Tibial artery (tissue), 4 donors: ENCODE results near the gene CNTNAP2.

ENCODE experiments used
- DNase-seq, 2 donors: peaks; one replicate each; pipeline ENCODE4 v3.0.0-alpha.2; 2019
- H3K27ac ChIP-seq, 2 donors: fragments of 200-600 bp; sonication (generic) in 1 of 2; 1 replicate in 1 of 2; 2 replicates in 1 of 2; pipeline ENCODE4 v1.5.1; 2018 to 2019; ENCODE audit warnings: mild to moderate bottlenecking in 1 of 2
- H3K27me3 ChIP-seq, 2 donors: fragments of 200-600 bp; sonication (generic) in 1 of 2; one replicate each; pipeline versions ENCODE4 v1.5.1 to v1.6.0; 2016 to 2019
- H3K36me3 ChIP-seq, 3 donors: fragments of 200-600 bp; sonication (generic) in 2 of 3; one replicate each; pipeline ENCODE4 v1.5.1; 2016 to 2019; ENCODE audit warnings: mild to moderate bottlenecking in 2 of 3
- H3K4me1 ChIP-seq, 4 donors: fragments of 200-600 bp; sonication (generic) in 2 of 4; 1 replicate in 3 of 4; 2 replicates in 1 of 4; pipeline ENCODE4 v1.5.1; 2016 to 2019
- H3K4me3 ChIP-seq, 2 donors: fragments of 200-600 bp; sonication (generic) in 1 of 2; 1 replicate in 1 of 2; 2 replicates in 1 of 2; pipeline ENCODE4 v1.5.1; 2018 to 2019; ENCODE audit warnings: mild to moderate bottlenecking in 2 of 2
- H3K9me3 ChIP-seq, 3 donors: fragments of 200-600 bp; sonication (generic) in 1 of 3; one replicate each; pipeline ENCODE4 v1.5.1; 2016 to 2019
- CTCF ChIP-seq, 2 experiments: fragments of 200-600 bp in 1 of 2; fragments of 450-650 bp in 1 of 2; IDR thresholded peaks; one replicate each; pipeline ENCODE4 v1.5.1; 2017 to 2019; ENCODE audit warnings: antibody characterized with exemption in 2 of 2, mild to moderate bottlenecking in 1 of 2, moderate library complexity in 1 of 2
- intact Hi-C: fragments of 100-400 bp; cut with DNase I; formaldehyde crosslinking; loops from one replicate; pipeline ENCODE4 v1.15.0; 2023; ENCODE audit warnings: low total_unique reads

Gene CNTNAP2

GRCh38 chr7:146401939-146402338, 285.3 kb downstream of the CNTNAP2 start:
- Histone ChIP-seq H3K9me3 (no peaks in the 10 kb centered on the region), H3K36me3 (no peaks in the 10 kb centered on the region), H3K4me1 (no peaks in the 10 kb centered on the region), H3K4me3 (no peak overlapping the region), H3K27ac (no peak overlapping the region), H3K27me3 (no peaks in the 10 kb centered on the region)
- no peak for TF ChIP-seq CTCF (IDR thresholded peaks at IDR 0.05)
- DNase-seq: no peak
- intact Hi-C loops: no loop called here

GRCh38 chr7:146405737-146406136, 289.1 kb downstream of the CNTNAP2 start:
- no peaks in the 10 kb centered on the region for H3K27me3 ChIP-seq
- H3K4me1 ChIP-seq: no peaks in the 10 kb centered on the region
- H3K27ac ChIP-seq: no peak overlapping the region
- no peaks in the 10 kb centered on the region for H3K36me3 ChIP-seq
- TF ChIP-seq CTCF (IDR thresholded peaks at IDR 0.05): no peak
- DNase-seq: no peak
- intact Hi-C loops: no loop called here
- H3K4me3 ChIP-seq: no peak overlapping the region
- H3K9me3 ChIP-seq: no peaks in the 10 kb centered on the region

GRCh38 chr7:146411975-146412374, 295.4 kb downstream of the CNTNAP2 start:
- no peaks in the 10 kb centered on the region for H3K27me3 ChIP-seq
- H3K4me3 ChIP-seq: no peak overlapping the region
- H3K36me3 ChIP-seq: no peaks in the 10 kb centered on the region
- intact Hi-C loops: no loop called here
- TF ChIP-seq CTCF (IDR thresholded peaks at IDR 0.05): no peak
- DNase-seq: no peak
- no peak overlapping the region for H3K27ac ChIP-seq
- H3K9me3 ChIP-seq: no peaks in the 10 kb centered on the region
- H3K4me1 ChIP-seq: no peaks in the 10 kb centered on the region

GRCh38 chr7:146412781-146413180, 296.2 kb downstream of the CNTNAP2 start:
- TF ChIP-seq CTCF (IDR thresholded peaks at IDR 0.05): no peak
- no peaks in the 10 kb centered on the region for H3K27me3 ChIP-seq
- no peak for DNase-seq
- intact Hi-C loops: no loop called here
- H3K9me3 ChIP-seq: no peaks in the 10 kb centered on the region
- no peaks in the 10 kb centered on the region for H3K4me1 ChIP-seq
- H3K27ac ChIP-seq: no peak overlapping the region
- H3K36me3 ChIP-seq: no peaks in the 10 kb centered on the region
- no peak overlapping the region for H3K4me3 ChIP-seq

GRCh38 chr7:146414373-146414772, 297.8 kb downstream of the CNTNAP2 start:
- intact Hi-C loops: no loop called here

More at GRCh38 chr7:146414373-146414772, 297.8 kb downstream of the CNTNAP2 start:
- TF ChIP-seq CTCF (IDR thresholded peaks at IDR 0.05): no peak
- DNase-seq: no peak
- Histone ChIP-seq H3K9me3 (no peaks in the 10 kb centered on the region), H3K27ac (no peak overlapping the region), H3K36me3 (no peaks in the 10 kb centered on the region), H3K27me3 (no peaks in the 10 kb centered on the region), H3K4me3 (no peak overlapping the region), H3K4me1 (no peaks in the 10 kb centered on the region)
